GM19240 (cell line): ENCODE results near the gene CEMP1.

Experiments
- DNase-seq: peaks from one replicate; pipeline ENCODE4 v3.0.0; 2011; ENCODE audit warnings: low spot score; ENCODE audit not compliant: insufficient read length

Gene CEMP1

DNA sequence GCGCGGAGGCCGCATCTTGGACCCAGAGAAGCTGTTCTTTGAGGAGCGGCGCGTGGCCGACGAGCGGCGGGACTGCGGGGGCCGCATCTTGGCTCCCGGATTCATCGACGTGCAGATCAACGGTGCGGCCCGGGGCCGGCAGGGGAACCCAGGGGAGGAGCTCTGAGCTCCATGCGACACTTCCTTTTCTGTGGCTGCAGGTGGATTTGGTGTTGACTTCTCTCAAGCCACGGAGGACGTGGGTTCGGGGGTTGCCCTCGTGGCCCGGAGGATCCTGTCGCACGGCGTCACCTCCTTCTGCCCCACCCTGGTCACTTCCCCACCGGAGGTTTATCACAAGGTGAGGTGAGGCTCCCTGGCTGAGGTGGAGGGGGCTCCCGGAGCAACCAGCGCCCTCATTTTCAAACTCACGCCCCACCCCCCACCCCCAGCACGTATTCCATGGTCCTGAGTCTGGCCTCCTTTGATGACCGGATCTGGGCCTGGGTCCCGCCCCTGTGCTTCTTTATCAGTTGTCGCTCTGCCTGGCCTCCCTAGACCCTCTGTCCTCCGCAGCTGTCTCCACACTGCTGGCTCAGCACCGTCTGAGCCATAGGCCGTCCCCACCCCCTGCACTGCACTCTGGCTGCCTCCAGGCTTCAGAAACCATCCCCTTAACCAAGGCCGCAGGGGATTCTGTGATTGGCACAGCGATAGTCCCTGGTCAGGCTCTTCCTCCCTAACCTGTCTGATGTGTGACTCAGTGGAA is 10.2 kb downstream of the CEMP1 start:
- DNase-seq: no peak

DNA sequence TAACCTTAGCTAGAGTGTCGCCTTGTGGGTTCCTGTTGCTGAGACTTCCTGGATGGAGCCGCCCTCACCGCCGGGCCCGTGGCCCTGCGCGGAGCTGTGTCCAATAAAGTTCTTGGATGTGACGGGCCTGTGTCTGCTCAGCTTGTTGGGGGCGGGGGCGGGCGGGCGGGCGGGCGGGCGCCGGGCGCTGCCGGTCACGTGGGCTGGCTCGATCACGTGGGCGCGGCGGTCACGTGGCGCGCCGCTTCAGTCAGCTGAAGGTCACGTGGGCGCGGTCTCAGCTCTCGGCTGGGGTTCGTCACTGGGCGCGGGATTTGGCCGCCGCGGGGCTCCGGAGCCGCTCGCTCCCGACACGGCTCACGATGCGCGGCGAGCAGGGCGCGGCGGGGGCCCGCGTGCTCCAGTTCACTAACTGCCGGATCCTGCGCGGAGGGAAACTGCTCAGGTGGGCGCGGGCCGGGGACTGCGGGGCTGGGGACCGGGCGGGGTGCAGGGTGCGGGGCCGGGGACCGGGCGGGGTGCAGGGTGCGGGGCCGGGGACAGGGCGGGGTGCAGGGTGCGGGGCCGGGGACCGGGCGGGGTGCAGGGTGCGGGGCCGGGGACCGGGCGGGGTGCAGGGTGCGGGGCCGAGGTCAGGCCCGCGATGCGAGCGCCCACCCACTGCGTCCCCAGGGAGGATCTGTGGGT is 11.0 kb downstream of the CEMP1 start, which contains the start of gene AMDHD2:
Gene AMDHD2, plus strand, starts transcription at position 275 of the 687 bp plus-strand sequence. Its CDS starts 88 bp downstream, at position 363.
- peak; percentile 95 for DNase-seq

DNA sequence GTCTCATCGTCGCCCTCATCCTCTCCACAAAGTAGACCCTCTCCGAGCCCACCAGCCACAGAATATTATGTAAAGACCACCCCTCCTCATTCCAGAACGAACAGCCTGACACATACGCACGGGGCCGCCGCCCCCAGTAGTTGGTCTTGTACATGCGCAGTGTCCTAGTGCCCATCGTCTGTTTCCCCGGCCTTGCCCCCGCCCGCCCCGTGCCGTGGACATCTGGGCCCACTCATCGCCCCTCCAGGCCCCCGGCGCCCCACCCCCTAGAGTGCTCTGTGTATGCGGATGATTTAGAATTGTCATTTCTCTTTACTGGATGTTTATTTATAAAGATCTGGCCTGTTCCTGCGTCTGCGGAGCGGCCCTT is 11.5 kb downstream of the CEMP1 start:
- DNase-seq: no peak

DNA sequence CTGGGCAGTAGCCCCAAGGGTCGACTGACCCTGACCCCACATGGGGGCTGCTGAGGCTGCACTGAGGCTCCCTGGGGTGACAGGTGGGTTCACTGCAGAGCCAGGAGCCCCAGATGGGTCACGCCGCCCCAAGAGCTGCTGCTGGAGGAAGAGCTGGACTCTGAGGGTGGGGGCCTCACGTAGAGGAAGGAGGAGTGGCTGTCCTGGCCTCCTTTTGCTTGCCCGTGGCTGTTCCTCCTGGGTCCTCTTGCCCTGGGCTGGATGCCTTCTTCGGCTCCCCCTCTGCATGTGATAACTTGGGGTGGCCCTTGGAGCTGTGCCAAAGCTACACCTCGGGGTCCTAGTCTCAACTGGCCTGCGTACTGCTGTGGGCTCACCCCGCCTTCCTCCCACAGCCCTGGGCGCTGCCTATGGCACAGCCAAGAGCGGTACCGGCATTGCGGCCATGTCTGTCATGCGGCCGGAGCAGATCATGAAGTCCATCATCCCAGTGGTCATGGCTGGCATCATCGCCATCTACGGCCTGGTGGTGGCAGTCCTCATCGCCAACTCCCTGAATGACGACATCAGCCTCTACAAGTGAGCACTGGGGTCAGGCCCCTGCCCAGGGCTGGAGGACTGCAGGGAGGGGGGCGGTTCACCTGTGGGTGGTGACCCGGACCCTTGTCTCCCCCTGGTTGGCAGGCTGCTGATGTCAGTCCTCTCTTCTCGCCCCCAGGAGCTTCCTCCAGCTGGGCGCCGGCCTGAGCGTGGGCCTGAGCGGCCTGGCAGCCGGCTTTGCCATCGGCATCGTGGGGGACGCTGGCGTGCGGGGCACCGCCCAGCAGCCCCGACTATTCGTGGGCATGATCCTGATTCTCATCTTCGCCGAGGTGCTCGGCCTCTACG is 12.1 kb downstream of the CEMP1 start:
- no peak for DNase-seq

DNA sequence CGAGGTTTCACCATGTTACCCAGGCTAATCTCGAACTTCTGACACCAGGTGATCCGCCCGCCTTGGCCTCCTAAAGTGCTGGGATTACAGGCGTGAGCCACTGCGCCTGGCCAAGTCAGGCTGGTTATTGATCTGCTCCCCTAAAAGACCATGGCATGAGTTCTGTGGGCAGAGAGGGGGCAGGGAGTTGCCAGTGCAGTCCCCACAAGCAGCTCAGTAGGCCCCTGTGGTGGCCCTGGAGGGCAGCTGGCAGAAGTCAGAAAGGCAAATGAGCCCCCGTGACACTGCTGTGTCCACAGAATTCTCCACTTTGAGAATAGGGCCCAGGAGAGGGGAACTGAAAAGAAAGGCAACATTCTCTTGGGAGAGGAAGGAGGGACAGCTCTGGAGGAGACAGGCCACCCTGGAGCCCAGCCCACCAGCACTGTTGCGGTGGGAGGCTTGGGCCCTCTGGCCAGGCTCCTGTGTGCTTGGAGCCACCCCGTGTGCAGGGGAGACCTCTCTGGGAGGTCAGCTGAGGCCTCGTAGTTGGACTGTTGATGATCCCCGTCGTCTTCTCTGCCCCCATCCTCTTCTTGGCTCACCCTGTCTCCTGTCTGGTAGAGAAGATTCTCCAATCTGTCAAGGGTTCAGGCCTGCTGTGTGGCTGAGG is 13.1 kb downstream of the CEMP1 start:
- DNase-seq: no peak

DNA sequence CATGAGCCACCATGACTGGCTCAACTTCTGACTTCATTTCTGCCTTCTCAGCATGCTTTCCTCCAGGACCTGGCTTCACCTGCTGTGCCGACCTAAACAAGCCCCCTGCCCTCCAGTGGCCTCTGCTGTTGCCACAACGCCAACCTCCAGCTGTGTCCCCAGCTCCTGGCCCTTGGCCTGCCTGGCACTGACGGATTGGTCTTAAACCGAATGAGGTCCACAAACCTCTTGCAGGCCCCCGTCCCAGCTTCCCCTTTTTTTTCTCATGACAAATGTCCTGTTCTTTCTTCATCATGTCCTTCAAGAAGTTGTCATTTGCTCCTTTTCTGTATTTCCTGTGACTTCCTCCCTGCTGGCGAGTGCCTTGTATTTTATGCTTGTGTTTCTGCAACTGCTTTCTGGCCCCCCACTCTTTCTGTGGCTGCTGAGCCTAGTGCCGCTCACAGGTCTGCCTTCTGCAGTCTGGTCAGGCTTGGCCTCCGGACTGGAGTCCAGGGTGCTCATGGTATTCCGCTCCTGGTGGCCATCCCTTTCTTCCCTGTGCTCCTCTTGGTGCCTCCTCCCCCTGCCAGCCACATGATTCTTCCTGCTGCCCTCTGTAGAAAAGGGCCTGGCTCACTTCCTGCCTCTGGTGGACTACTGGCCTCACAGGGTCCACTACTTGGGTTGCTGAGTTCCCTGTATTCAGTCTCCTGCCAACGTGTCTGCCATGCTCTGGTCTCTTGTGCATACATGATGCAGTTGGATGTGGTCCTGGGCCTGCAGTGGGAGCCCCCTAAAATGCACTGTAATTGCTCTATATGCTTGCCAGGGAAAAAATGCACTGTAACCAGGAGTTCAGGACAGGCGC is 14.6 kb downstream of the CEMP1 start:
- DNase-seq: no peak

DNA sequence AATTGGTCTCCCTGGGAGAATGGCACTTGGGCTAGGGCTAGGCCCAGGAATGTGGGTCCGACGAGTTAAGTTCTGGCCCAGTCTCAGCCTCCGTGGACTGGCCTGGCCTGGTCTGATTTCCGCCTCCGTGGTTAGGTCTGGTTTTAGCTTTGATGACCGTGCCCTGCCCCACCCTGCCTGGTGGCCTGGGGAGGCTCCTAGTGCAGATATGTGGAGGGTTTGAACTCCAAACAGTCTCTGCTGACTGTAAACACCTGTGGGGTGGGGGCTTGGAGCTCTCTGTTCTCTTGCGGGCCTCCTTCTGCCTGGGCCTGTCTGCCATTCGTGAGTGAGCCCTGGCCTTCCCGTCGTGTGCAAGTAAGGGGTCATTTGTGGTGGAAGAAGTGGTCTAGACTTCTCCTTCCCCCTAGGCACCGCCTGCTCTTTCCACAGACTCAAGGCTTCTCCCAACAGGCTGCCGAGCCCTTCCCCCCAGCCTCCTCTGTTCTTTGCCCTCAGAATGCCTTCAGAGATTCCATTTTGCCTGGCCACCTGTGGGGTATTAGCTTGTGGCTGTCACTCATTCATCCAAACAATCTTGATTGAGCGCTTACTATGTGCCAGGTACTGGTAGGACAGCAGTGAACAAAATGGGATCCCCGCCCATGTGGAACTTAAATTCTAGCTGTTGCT is 15.9 kb downstream of the CEMP1 start:
- no peak for DNase-seq

DNA sequence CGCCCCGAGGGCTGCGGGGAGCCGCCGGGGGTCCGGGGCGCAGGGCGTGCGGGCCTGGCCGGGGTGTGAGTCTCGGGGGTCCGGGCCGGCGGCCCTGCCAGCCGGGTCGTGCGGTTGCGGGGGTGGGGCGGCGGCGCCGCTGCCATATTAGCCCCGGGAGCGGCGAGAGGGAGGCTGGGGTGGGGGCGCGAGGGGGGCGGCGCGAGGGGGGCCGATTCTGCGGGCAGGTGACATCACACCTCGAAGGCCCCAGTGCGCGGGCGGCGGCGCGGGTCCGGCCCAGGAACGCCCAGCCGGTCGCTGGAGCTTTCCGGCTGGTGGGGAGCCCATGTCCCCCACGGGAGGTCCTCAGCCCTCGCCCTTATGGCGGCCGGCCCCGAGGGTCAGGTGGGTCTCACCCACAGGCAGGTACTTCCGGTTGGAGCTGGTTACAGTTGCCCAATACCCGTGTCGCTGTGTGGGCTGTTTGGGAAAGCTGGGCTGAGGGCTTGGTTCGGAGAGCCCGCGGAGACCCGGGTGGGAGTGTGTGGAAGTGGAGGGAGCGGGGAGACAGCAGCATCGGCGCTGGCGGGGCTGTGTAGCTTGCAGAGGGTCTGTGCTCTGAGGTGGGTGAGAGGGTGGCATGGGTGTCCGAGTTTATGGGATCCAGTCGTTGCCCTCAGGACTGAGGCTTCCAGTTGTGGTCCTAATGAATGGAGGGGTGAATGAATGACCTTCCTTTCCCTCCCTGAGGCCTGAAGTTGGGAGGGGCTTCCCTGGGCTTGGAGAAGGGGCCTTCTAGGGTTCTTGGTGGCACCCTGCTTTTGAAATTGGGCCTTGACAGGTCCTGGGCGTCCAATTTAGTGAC is 16.7 kb downstream of the CEMP1 start:
- no peak for DNase-seq

DNA sequence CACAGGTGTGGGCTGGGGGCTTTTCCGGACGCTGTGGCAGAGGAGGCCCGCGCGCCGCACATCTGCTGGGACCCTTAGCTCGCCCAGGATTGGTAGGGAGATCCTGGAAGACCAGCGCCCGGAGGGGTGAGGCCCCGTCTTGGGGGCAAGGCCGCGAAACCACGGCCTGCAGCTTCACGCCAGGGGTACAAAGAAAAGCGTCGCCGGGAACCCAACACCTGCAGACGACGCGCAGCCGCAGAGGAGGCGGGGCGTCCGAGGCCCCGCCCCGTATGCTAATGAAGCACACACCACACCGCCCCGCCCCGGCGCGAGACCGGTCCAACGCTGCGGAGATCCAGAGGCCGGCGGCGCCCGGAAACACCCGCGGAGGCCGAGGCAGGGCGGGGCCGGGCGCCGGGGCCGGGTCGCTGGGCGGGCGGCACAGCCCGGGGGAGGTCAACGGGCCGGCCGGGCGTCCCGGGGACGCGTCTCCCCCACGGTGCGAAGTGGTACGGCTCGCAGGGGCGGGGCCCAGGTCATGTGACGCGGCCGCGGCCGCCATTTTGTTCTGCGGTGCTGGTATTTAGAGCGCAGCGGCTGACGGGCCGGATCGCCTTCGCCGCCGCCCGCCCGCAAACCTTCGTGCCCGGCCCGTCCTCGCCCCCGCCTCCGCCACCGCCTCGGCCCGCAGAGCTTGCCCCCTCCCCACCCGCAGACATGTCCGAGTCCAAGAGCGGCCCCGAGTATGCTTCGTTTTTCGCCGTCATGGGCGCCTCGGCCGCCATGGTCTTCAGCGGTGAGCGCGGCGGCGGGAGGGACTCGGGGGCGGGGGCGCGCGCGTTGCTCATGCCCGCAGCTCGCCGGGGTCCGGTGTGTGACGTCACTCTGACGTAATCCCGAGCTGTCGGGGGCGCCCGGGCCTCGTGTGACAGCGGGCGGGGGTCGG is 17.5 kb downstream of the CEMP1 start, which contains the start of gene ATP6V0C:
Gene ATP6V0C, plus strand, starts transcription at position 548 of the 928 bp plus-strand sequence. Its CDS starts 152 bp downstream, at position 700.
- peak; percentile 81 for DNase-seq

DNA sequence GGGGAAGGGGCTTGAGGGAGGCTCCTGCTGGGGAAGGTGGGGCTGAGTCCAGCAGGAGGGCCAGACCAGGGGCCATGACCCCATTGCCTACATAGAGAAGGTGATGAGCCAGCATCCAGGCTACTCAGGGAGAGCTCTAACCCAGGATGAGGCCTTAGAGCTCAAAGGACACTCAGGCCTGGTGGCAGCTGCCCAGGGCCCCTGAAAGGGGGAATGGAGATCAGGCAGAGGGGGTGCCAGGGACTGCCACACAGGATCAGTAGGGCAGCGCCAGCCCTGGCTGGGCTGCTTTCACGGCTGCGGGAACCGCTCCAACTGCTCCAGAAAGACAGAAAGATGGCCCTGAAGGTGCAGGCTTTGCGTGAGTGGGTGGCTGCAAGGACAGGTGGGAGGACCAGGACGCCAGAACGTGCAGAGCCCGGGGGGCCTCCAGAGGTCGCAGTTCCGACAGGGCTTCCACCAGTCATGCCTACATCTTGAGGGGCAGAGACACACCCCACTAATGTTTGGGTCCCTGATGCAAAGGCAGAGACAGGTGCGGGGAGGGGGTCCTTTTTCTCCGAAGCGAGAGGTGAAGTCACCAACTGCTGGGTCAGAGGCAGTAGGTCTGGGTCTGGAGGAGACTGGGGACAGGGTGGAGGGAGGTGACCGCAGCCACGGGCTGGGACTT is 18.3 kb downstream of the CEMP1 start:
- no peak for DNase-seq

DNA sequence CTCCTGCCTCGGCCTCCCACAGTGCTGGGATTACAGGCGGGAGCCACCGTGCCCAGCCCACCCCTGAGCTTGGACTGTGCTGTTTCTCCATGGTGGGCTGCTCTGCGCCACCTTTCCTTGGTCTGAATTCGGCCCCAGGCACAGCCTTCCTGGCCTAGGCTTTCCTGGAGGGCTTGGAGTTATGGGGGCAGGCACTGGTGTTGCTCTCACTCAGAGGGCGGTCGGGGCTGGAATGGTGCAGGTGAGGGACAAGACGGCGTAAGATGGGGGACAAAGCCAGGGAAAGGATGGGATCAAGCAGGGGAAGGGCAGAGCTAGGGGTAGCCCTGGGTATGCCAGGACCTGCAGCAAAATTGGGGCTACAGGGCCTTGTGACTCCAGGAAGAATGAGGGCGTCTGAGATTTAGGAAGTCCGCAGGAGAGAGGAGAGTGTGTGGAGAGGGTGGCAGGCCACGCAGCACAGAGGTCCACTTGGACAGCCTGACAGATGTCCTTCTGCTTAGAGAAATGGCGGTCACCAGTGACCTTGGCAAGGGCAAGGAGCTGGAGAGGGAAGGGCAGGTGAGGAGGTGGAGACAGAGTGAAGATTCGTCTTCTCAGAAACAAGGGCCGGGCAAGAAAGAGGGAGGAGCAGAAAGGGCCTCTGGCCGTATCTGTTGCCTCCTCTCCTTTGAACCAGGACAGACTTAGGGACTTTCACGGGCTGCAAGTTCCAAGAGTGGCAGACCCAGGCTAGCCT is 19.0 kb downstream of the CEMP1 start:
- DNase-seq: no peak

DNA sequence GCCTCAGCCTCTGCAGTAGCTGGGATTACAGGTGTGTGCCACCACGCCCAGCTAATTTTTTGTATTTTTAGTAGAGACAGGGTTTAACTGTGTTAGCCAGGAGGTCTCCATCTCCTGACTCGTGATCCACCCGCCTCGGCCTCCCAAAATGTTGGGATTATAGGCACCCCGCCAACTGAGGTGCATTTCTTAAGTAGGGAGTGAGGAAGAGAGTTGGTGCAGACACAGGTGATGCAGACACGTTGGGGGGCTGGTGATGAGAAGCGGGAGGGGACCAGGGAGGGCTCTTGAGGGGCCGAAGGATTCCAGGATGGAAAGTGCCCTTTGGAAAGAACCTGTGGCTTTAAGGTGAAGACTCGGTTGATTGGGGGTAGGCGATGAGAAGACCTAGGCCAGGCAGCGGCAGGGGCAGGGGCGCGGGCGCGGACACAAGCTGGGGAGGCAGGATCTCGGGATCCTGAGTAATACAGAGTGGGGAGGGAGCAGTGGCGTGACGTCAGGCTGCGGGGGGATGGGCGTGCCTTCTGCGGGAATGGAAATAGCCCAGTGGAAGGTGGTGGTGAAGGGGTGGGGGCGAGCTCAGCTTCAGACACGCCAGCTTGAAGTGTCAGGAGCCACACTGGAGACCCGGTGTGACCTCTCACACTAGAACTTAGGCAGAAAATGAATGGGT is 19.9 kb downstream of the CEMP1 start:
- no peak for DNase-seq

DNA sequence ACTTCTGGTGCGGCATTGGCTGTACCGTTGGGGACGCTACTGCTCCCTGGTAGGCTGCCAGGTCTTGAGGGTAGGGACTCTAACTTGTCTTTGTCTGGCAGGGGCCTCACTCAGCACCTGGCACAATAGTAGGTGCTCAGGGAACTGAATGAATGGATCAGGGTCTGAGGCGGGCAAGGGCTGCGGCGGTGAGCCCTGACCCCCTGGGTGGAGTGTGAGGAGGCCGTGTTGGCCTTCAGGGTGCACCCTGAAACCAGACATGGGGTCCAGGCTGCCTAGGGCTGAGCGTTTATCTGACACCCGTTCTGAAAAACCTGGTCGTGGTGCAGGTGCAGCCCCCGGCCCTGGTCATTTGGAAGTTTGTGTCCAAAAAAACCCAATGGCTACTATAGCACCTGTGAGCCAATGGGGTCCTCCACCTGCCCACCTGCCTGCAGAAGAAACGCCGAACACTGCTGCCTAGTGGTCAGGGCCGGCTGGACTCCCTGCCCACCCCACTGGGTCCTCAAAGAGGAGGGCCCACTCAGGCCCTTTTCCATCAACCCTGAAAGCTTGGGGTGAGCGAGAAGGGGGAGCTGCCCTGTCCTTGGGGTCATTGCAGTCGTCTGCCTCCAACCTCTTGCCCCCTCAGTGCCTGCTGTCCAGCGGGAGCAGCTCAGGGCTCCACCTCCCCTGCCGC is 22.3 kb downstream of the CEMP1 start:
- DNase-seq: no peak

DNA sequence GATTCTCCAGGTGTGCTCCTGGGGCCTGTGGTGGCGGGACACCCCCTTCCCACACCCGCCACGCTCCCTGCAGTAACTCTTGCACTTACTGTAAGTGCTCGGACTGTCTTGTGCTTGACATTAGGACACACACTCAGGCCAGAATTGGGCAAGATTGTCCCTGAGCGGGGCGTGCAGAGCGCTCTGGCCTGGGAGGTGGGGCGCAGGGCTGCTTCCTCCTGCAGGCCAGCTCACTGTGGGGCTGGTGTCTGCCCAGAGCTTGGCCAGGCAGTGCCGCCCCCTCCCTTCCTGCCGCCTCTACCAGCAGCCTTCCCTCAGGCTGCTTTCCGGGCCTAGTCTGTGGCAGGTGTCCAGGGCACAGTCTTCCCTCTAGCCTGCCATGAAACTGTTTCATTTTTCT is 23.5 kb downstream of the CEMP1 start:
- DNase-seq: no peak

DNA sequence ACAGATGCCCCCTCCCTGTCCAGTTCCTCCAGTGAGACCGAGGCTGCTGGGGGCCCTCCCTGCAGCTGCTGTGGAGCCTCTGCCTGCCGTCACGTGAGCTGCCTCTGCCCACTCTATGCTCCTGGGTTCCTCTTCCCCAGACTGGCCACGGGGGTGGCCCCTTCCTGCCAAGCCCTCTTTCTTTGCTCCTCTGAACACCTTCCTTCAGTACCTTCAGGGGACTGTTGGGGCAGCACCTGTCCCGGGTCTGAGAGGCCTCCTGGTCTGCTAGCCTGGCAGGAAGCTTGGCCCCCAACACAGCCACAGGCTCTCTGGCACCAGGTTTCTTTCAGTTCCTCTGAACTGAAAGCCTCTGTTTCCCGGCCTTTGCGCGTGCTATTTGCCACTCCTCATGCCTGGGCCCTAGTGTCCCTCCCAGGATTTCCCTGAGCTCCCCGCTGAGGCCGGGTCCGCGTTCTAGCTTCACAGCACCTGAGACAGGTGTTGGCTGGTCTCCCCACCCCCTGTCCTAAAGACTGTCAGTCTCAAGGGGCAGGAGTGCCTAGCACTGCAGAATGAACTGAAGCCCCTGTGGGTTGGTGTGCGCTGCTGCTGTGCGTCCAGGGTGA is 24.1 kb downstream of the CEMP1 start:
- peak; percentile 68 for DNase-seq
